ENCODE data around the gene ARHGEF11. TPM values are rescaled to one million over a fixed set of nuclear protein-coding genes. Genes with fewer than 3 reads are reported as not detected.

ARHGEF11 gene
- total RNA-seq, 1 experiment from 2014 or later, result 41.1 TPM

DNA sequence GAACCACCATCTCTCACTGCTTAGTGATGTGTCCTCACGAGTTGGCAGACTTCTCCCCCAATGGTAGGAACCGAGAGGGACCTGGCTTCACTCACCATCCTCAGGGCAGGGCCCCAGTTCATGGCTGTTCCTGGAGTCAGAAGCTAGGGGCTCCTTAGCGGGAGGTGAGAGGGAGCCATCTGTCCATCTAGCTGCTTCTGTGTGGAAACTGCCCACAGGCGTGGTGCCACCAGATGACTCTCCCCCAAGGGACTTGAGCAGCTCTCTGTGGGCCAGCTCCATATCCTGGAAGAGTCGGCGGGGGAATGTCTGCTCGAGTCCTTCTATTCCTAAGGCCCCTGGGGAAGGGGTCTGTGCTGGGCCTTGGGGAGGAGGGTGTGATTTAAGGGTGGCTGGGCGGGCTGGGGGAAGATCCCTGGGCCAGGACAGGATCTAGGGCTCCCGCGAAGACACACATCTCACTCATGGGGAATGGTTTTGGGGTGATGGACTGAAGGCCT is 108.8 kb downstream of the ARHGEF11 start:
- no peaks in the 10 kb centered on the region for H4K20me1 ChIP-seq (ENCODE audit: control insufficient read depth, insufficient read depth, insufficient read length)
- H2BK12ac ChIP-seq (ENCODE audit: insufficient read length, low read depth, low read length), result no peak overlapping the region
- H3K27me3 ChIP-seq (ENCODE audit: insufficient read depth, low read length), result no peaks in the 10 kb centered on the region
- no CpG with 5 or more reads among the region's 10 CpGs for WGBS (ENCODE audit: extremely low coverage, insufficient read length, low lambda C conversion rate)
- H3K79me1 ChIP-seq (ENCODE audit: insufficient read depth, low read depth, low read length, poor library complexity, severe bottlenecking), result no peaks in the 10 kb centered on the region
- H3K23ac ChIP-seq (ENCODE audit: insufficient read length, low read depth, low read length), result no peak overlapping the region
- H2AK5ac ChIP-seq (ENCODE audit: insufficient read length, low read length), result no peak overlapping the region
- no peak overlapping the region for H3K4me2 ChIP-seq (ENCODE audit: insufficient read depth, insufficient read length, low read length)
- no peak overlapping the region for H4K91ac ChIP-seq (ENCODE audit: insufficient read length, low read depth, low read length)
- H3K27ac ChIP-seq (ENCODE audit: insufficient read length, low read depth, low read length), result no peak overlapping the region
- no peaks in the 10 kb centered on the region for H3K9me3 Mint-ChIP-seq
- no peak overlapping the region for H2AFZ ChIP-seq (ENCODE audit: low read length)
- peaks cover 23 to 33% of the 10 kb centered on the region in 2 experiments for H3K4me1 Mint-ChIP-seq
- H3K27ac Mint-ChIP-seq, result peak overlapping the region in 1 of 3 experiments; percentile 70; a peak in 3 of 7 replicates
- H3K27me3 Mint-ChIP-seq (ENCODE audit: low read depth), result no peaks in the 10 kb centered on the region; the same call in 1 of the 2 replicates
- no peak overlapping the region for H2BK15ac ChIP-seq (ENCODE audit: low read depth, low read length)
- no peak overlapping the region for H2BK120ac ChIP-seq (ENCODE audit: low read depth, low read length, poor library complexity, severe bottlenecking)
- no peak for DNase-seq
- no peak overlapping the region for H3K18ac ChIP-seq (ENCODE audit: insufficient read length, low read depth, low read length)
- H3K9ac ChIP-seq (ENCODE audit: extremely low read depth, insufficient read length, low read length), result no peak overlapping the region
- H3K4me1 ChIP-seq (ENCODE audit: insufficient read depth, low read length), result no peaks in the 10 kb centered on the region
- H3K14ac ChIP-seq (ENCODE audit: insufficient read depth, low read length), result no peak overlapping the region
- H3K79me2 ChIP-seq (ENCODE audit: insufficient read depth, low read length), result no peaks in the 10 kb centered on the region
- no peak overlapping the region for H3K56ac ChIP-seq (ENCODE audit: insufficient read length, low read depth, low read length)
- H4K5ac ChIP-seq (ENCODE audit: insufficient read length, low read depth, low read length), result no peak overlapping the region
- no peak overlapping the region for H4K8ac ChIP-seq (replicated peaks; ENCODE audit: insufficient read length, low read depth, low read length)
- no peak overlapping the region for H3K4me3 Mint-ChIP-seq
- H3K4ac ChIP-seq (ENCODE audit: low read depth, low read length), result no peak overlapping the region
- H3K9me3 ChIP-seq (ENCODE audit: control insufficient read depth, low read depth, low read length), result no peaks in the 10 kb centered on the region
- TF ChIP-seq, protein P1, sequence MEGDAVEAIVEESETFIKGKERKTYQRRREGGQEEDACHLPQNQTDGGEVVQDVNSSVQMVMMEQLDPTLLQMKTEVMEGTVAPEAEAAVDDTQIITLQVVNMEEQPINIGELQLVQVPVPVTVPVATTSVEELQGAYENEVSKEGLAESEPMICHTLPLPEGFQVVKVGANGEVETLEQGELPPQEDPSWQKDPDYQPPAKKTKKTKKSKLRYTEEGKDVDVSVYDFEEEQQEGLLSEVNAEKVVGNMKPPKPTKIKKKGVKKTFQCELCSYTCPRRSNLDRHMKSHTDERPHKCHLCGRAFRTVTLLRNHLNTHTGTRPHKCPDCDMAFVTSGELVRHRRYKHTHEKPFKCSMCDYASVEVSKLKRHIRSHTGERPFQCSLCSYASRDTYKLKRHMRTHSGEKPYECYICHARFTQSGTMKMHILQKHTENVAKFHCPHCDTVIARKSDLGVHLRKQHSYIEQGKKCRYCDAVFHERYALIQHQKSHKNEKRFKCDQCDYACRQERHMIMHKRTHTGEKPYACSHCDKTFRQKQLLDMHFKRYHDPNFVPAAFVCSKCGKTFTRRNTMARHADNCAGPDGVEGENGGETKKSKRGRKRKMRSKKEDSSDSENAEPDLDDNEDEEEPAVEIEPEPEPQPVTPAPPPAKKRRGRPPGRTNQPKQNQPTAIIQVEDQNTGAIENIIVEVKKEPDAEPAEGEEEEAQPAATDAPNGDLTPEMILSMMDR (conservative IDR thresholded peaks at IDR 0.05), result no peak
- no peaks in the 10 kb centered on the region for H3K23me2 ChIP-seq (ENCODE audit: insufficient read length, low read depth, low read length, poor library complexity, severe bottlenecking)
- H2BK20ac ChIP-seq (ENCODE audit: low read depth, low read length, poor library complexity, severe bottlenecking), result no peak overlapping the region
- H3K36me3 Mint-ChIP-seq (ENCODE audit: insufficient read depth in 1 of 3, low read depth in 3 of 3), result peaks cover 17 to 62% (median 61%) of the 10 kb centered on the region in 3 experiments; a peak in 6 of 7 replicates
- H2BK5ac ChIP-seq (ENCODE audit: insufficient read length, low read length), result no peak overlapping the region
- H3T11ph ChIP-seq (ENCODE audit: low read length), result no peak overlapping the region

Data from H9 (cell line).